Tibial nerve (tissue), 3 donors: ENCODE data around the gene TNFRSF21.

Experiments
- EP300 ChIP-seq, 2 donors: sonication (generic); formaldehyde crosslinking; IDR thresholded peaks; one replicate each; pipeline ENCODE4 v1.6.1; 2017; ENCODE audit warnings: antibody characterized with exemption in 2 of 2, mild to moderate bottlenecking in 1 of 2
- POLR2A ChIP-seq, 2 donors: fragments of 450-650 bp; IDR thresholded peaks; one replicate each; pipeline ENCODE4 v1.6.1; 2017; ENCODE audit warnings: antibody characterized with exemption in 2 of 2, mild to moderate bottlenecking in 2 of 2, moderate library complexity in 2 of 2

- no peak for TF ChIP-seq POLR2A (IDR thresholded peaks at IDR 0.05)
- TF ChIP-seq EP300 (IDR thresholded peaks at IDR 0.05): no peak
Observed at GRCh38 chr6:47342824-47343223, 33.1 kb upstream of the TNFRSF21 start.
